ENCODE results near the gene POU6F1. TPM values are rescaled to one million over a fixed set of nuclear protein-coding genes. Genes with fewer than 3 reads are reported as not detected.

POU6F1 gene
- total and polyA plus RNA-seq, 9 donors, result 11.8 to 48.8 (median 28.9) TPM

GRCh38 chr12:51242120-51242519 lies 24.3 kb upstream of the POU6F1 start:
- H3K4me1 ChIP-seq (ENCODE audit: insufficient read depth), result peaks cover 4% of the 10 kb centered on the region
- no peaks in the 10 kb centered on the region for H3K9me3 ChIP-seq
- no peak overlapping the region for H3K4me3 ChIP-seq
- TF ChIP-seq CTCF (IDR thresholded peaks at IDR 0.05), result no peak
- no peak for TF ChIP-seq EP300 (IDR thresholded peaks at IDR 0.05)
- TF ChIP-seq POLR2A (IDR thresholded peaks at IDR 0.05), result no peak
- WGBS, 3 donors, result 80 to 86% (median 85%) methylated on average over 7 of the region's 7 CpGs
- no peaks in the 10 kb centered on the region for H3K36me3 ChIP-seq
- intact Hi-C loops (cut with DNase I), result no loop called here
- no peaks in the 10 kb centered on the region for H3K27me3 ChIP-seq
- no peak for DNase-seq
- no peak overlapping the region for H3K27ac ChIP-seq

GRCh38 chr12:51240971-51241370 lies 23.1 kb upstream of the POU6F1 start:
- intact Hi-C loops (cut with DNase I), result no loop called here
- Histone ChIP-seq H3K4me3 (no peak overlapping the region), H3K4me1 (ENCODE audit: insufficient read depth) (peaks cover 4% of the 10 kb centered on the region), H3K27me3 (no peaks in the 10 kb centered on the region), H3K9me3 (no peaks in the 10 kb centered on the region), H3K27ac (no peak overlapping the region), H3K36me3 (no peaks in the 10 kb centered on the region)
- WGBS, 3 donors, result 70 to 77% (median 77%) methylated on average over 2 of the region's 2 CpGs
- no peak for DNase-seq
- TF ChIP-seq EP300 (IDR thresholded peaks at IDR 0.05), result no peak
- TF ChIP-seq CTCF (IDR thresholded peaks at IDR 0.05), result no peak
- TF ChIP-seq POLR2A (IDR thresholded peaks at IDR 0.05), result no peak

DNA sequence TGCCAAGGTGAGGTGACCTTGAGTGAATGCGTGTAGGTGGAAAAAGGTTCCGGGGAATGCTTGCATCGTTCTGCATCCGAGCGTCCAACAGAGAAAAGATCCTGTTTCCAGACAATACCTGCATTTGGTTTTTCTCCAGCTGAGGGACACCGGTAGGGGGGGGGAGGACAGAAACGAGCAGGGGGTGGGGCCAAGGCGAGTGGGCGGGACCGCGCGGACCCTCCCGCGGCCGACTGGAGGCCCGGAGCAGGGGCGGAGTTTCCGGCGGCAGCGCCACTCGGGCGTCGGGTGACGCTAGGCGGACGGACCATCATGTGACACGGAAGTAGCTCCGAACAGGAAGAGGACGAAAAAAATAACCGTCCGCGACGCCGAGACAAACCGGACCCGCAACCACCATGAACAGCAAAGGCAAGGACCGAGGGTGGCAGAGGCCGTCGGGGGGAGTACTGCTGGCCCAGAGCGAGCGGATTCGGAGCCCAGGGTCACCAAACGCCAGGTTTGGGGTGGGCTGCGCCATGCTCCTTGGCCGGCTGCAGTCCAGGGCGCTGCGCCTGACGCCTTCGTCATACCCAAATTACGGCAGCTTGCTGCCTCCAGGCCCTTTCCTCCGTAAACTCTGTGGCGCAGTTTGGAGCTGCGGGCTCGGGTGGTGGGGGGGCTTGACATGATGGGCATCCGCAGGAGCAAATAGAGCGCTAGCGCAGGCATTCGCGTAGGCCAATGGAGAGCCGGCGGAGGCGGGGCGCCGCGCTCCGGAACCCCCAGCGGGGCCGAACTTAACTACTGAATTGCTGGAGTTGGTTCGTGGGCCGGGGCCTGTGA lies 20.9 kb upstream of the POU6F1 start, which contains the start of gene DAZAP2:
Gene DAZAP2, plus strand, starts transcription at position 317 of the 825 bp plus-strand sequence. Its CDS starts 82 bp downstream, at position 399.
- WGBS, 3 donors, result 0 to 1% (median 0%) methylated on average over 56 to 70 of the region's 70 CpGs
- H3K27ac ChIP-seq, result peak within 1 kb of the TSS; percentile 78 to 96
- peak within 1 kb of the TSS; percentile 88 for H3K4me3 ChIP-seq
- DNase-seq, result peak; percentile 95 to 97 (median 96)
- intact Hi-C loops (cut with DNase I), result loop anchor here in 1 of 4 donors (5.0 kb wide), 1 partner anchor 66 kb away; the partner anchor contains the start of gene TFCP2
- TF ChIP-seq CTCF (IDR thresholded peaks at IDR 0.05), result peak in 2 of 3 donors; percentile 10 to 37
- TF ChIP-seq POLR2A (IDR thresholded peaks at IDR 0.05), result peak; percentile 96
- no peak for TF ChIP-seq EP300 (IDR thresholded peaks at IDR 0.05)
- H3K4me1 ChIP-seq (ENCODE audit: insufficient read depth), result peaks cover 4% of the 10 kb centered on the region
- no peaks in the 10 kb centered on the region for H3K9me3 ChIP-seq
- no peaks in the 10 kb centered on the region for H3K36me3 ChIP-seq
- no peaks in the 10 kb centered on the region for H3K27me3 ChIP-seq

GRCh38 chr12:51238037-51238509 lies 20.2 kb upstream of the POU6F1 start:
- intact Hi-C loops (cut with DNase I), result loop anchor here in 1 of 4 donors (5.0 kb wide), 1 partner anchor 66 kb away; the partner anchor contains the start of gene TFCP2
- TF ChIP-seq EP300 (IDR thresholded peaks at IDR 0.05), result no peak
- no peak for TF ChIP-seq POLR2A (IDR thresholded peaks at IDR 0.05)
- no peak for TF ChIP-seq CTCF (IDR thresholded peaks at IDR 0.05)
- Histone ChIP-seq H3K4me3 (peak overlapping the region; percentile 88), H3K4me1 (ENCODE audit: insufficient read depth) (peaks cover 4% of the 10 kb centered on the region), H3K27ac (no peak overlapping the region), H3K36me3 (no peaks in the 10 kb centered on the region), H3K9me3 (no peaks in the 10 kb centered on the region), H3K27me3 (no peaks in the 10 kb centered on the region)
- DNase-seq, result peak in 1 of 5 donors; percentile 28
- 5 to 7% (median 6%) methylated on average over 10 of the region's 10 CpGs for WGBS, 3 donors
